Measurements from ENCODE around the gene ACAD11.

The ACAD11 gene

GRCh38 chr3:132542577-132542976 lies 117.0 kb downstream of the ACAD11 start:
- TF ChIP-seq ZNF274 (IDR thresholded peaks at IDR 0.05; ENCODE audit: low read depth, low read length) = no peak
- H3K4me3 ChIP-seq (ENCODE audit: low read length) = no peak overlapping the region

GRCh38 chr3:132539681-132540080 lies 119.9 kb downstream of the ACAD11 start:
- no peak for TF ChIP-seq ZNF274 (IDR thresholded peaks at IDR 0.05; ENCODE audit: low read depth, low read length)
- no peak overlapping the region for H3K4me3 ChIP-seq (ENCODE audit: low read length)

- H3K4me3 ChIP-seq (ENCODE audit: low read length) = no peak overlapping the region
- no peak for TF ChIP-seq ZNF274 (IDR thresholded peaks at IDR 0.05; ENCODE audit: low read depth, low read length)
Observed at GRCh38 chr3:132538072-132538471, 121.5 kb downstream of the ACAD11 start.

- TF ChIP-seq ZNF274 (IDR thresholded peaks at IDR 0.05; ENCODE audit: low read depth, low read length) = no peak
- no peak overlapping the region for H3K4me3 ChIP-seq (ENCODE audit: low read length)
Observed at GRCh38 chr3:132537297-132537696, 122.3 kb downstream of the ACAD11 start.

- H3K4me3 ChIP-seq (ENCODE audit: low read length) = no peak overlapping the region
- no peak for TF ChIP-seq ZNF274 (IDR thresholded peaks at IDR 0.05; ENCODE audit: low read depth, low read length)
Observed at GRCh38 chr3:132536442-132537153, 123.0 kb downstream of the ACAD11 start.

GRCh38 chr3:132535575-132536441 lies 123.8 kb downstream of the ACAD11 start:
- TF ChIP-seq ZNF274 (IDR thresholded peaks at IDR 0.05; ENCODE audit: low read depth, low read length) = no peak
- no peak overlapping the region for H3K4me3 ChIP-seq (ENCODE audit: low read length)

GRCh38 chr3:132530624-132531023 lies 129.0 kb downstream of the ACAD11 start:
- no peak overlapping the region for H3K4me3 ChIP-seq (ENCODE audit: low read length)
- no peak for TF ChIP-seq ZNF274 (IDR thresholded peaks at IDR 0.05; ENCODE audit: low read depth, low read length)

GRCh38 chr3:132522353-132522752 lies 137.3 kb downstream of the ACAD11 start:
- TF ChIP-seq ZNF274 (IDR thresholded peaks at IDR 0.05; ENCODE audit: low read depth, low read length) = no peak
- H3K4me3 ChIP-seq (ENCODE audit: low read length) = no peak overlapping the region

- no peak for TF ChIP-seq ZNF274 (IDR thresholded peaks at IDR 0.05; ENCODE audit: low read depth, low read length)
- no peak overlapping the region for H3K4me3 ChIP-seq (ENCODE audit: low read length)
Observed at GRCh38 chr3:132521901-132522300, 137.7 kb downstream of the ACAD11 start.

GRCh38 chr3:132519914-132520313 lies 139.7 kb downstream of the ACAD11 start:
- no peak overlapping the region for H3K4me3 ChIP-seq (ENCODE audit: low read length)
- no peak for TF ChIP-seq ZNF274 (IDR thresholded peaks at IDR 0.05; ENCODE audit: low read depth, low read length)

- H3K4me3 ChIP-seq (ENCODE audit: low read length) = no peak overlapping the region
- no peak for TF ChIP-seq ZNF274 (IDR thresholded peaks at IDR 0.05; ENCODE audit: low read depth, low read length)
Observed at GRCh38 chr3:132517311-132517710, 142.3 kb downstream of the ACAD11 start.

GRCh38 chr3:132513057-132513456 lies 146.6 kb downstream of the ACAD11 start:
- H3K4me3 ChIP-seq (ENCODE audit: low read length) = no peak overlapping the region
- TF ChIP-seq ZNF274 (IDR thresholded peaks at IDR 0.05; ENCODE audit: low read depth, low read length) = no peak

GRCh38 chr3:132509506-132509905 lies 150.1 kb downstream of the ACAD11 start:
- no peak for TF ChIP-seq ZNF274 (IDR thresholded peaks at IDR 0.05; ENCODE audit: low read depth, low read length)
- no peak overlapping the region for H3K4me3 ChIP-seq (ENCODE audit: low read length)

- no peak overlapping the region for H3K4me3 ChIP-seq (ENCODE audit: low read length)
- no peak for TF ChIP-seq ZNF274 (IDR thresholded peaks at IDR 0.05; ENCODE audit: low read depth, low read length)
Observed at GRCh38 chr3:132509096-132509495, 150.5 kb downstream of the ACAD11 start.

All from GM08714 (cell line).